CD8-positive, alpha-beta memory T cell (primary cell): Measurements from ENCODE around the gene STK32B. TPM values are rescaled to one million over a fixed set of nuclear protein-coding genes. Genes with fewer than 3 reads are reported as not detected.

Experiments
- CTCF ChIA-PET: fragments of 350-600 bp; sonication (Branson Sonifier 250); formaldehyde crosslinking; loops from one replicate; lab custom pipeline; 2021; ENCODE audit warnings: antibody characterized with exemption; lab: Charles Lee
- POLR2A ChIA-PET: fragments of 350-600 bp; sonication (Branson Sonifier 250); formaldehyde crosslinking; loops from one replicate; lab custom pipeline; 2021; ENCODE audit warnings: antibody characterized with exemption; lab: Charles Lee
- DNase-seq, 5 donors: peaks; one replicate each; pipeline versions ENCODE4 v3.0.0 to v3.0.0-alpha.2; 2020 to 2022; ENCODE audit warnings: mixed read lengths in 1 of 5
- H3K27ac ChIP-seq: one replicate; pipeline ENCODE4 v1.7.0; 2013; ENCODE audit warnings: low read depth, mild to moderate bottlenecking, low read length, moderate library complexity
- H3K27me3 ChIP-seq: 2 replicates; pipeline ENCODE4 v1.7.0; 2013; ENCODE audit warnings: low read length, mild to moderate bottlenecking; ENCODE audit not compliant: insufficient read depth, poor library complexity, severe bottlenecking
- H3K36me3 ChIP-seq: 2 replicates; pipeline ENCODE4 v1.7.0; 2013; ENCODE audit warnings: mild to moderate bottlenecking, low read length, moderate library complexity; ENCODE audit not compliant: insufficient read depth
- H3K4me1 ChIP-seq: 2 replicates; pipeline ENCODE4 v1.7.0; 2013; ENCODE audit warnings: mild to moderate bottlenecking, low read length, moderate library complexity; ENCODE audit not compliant: insufficient read depth
- H3K4me3 ChIP-seq: 2 replicates; pipeline ENCODE4 v1.7.0; 2013; ENCODE audit warnings: mild to moderate bottlenecking, low read length
- H3K9me3 ChIP-seq: 2 replicates; pipeline ENCODE4 v1.7.0; 2013; ENCODE audit warnings: mild to moderate bottlenecking, low read length
- H3K27ac Mint-ChIP-seq, 8 donors: one replicate each; pipeline ENCODE4 v1.8.0; 2020 to 2021; ENCODE audit warnings: mixed read lengths in 8 of 8, mild to moderate bottlenecking in 6 of 8, inconsistent platforms in 3 of 8, moderate library complexity in 3 of 8
- H3K27me3 Mint-ChIP-seq, 2 donors: one replicate each; pipeline ENCODE4 v1.8.0; 2020 to 2021; ENCODE audit warnings: mixed read lengths in 2 of 2, mild to moderate bottlenecking in 1 of 2, moderate library complexity in 1 of 2
- H3K36me3 Mint-ChIP-seq, 3 donors: one replicate each; pipeline ENCODE4 v1.8.0; 2020 to 2021; ENCODE audit warnings: mixed read lengths in 3 of 3, inconsistent platforms in 1 of 3, mild to moderate bottlenecking in 1 of 3
- H3K4me1 Mint-ChIP-seq, 3 donors: one replicate each; pipeline ENCODE4 v1.8.0; 2020 to 2021; ENCODE audit warnings: mixed read lengths in 3 of 3, inconsistent platforms in 1 of 3, mild to moderate bottlenecking in 1 of 3
- H3K4me3 Mint-ChIP-seq, 7 donors: one replicate each; pipeline ENCODE4 v1.8.0; 2020 to 2021; ENCODE audit warnings: mixed read lengths in 7 of 7, mild to moderate bottlenecking in 6 of 7, moderate library complexity in 4 of 7, inconsistent platforms in 2 of 7
- H3K9me3 Mint-ChIP-seq, 5 donors: one replicate each; pipeline ENCODE4 v1.8.0; 2020 to 2022; ENCODE audit warnings: mixed read lengths in 5 of 5, mild to moderate bottlenecking in 3 of 5, moderate library complexity in 2 of 5, inconsistent platforms in 1 of 5
- polyA plus RNA-seq: library from polyadenylated mRNA; unstranded; fragments of 300-500 nt; fragmentation: Illumina TruSeq; gene quantifications from one replicate; pipeline ENCODE4 v1.2.3, GENCODE V29; 2021
- total RNA-seq, 2 experiments: library from RNA; stranded (reverse); gene quantifications; one replicate each; pipeline ENCODE4 v1.2.3, GENCODE V29; 2021

Gene STK32B
- total and polyA plus RNA-seq, 3 experiments from 2014 or later = not detected

- no peak for DNase-seq
- no peaks in the 10 kb centered on the region for H3K27me3 Mint-ChIP-seq
- no peak overlapping the region for H3K4me3 Mint-ChIP-seq
- peaks cover 4 to 10% (median 9%) of the 10 kb centered on the region in 5 donors for H3K9me3 Mint-ChIP-seq
- Histone ChIP-seq H3K27me3 (no peaks in the 10 kb centered on the region), H3K4me3 (no peak overlapping the region), H3K4me1 (no peaks in the 10 kb centered on the region), H3K9me3 (no peaks in the 10 kb centered on the region), H3K36me3 (no peaks in the 10 kb centered on the region), H3K27ac (no peak overlapping the region)
- H3K27ac Mint-ChIP-seq = no peak overlapping the region
- CTCF ChIA-PET = no interaction called here
- POLR2A ChIA-PET = no interaction called here
- H3K36me3 Mint-ChIP-seq = peaks cover 0 to 1% (median 0%) of the 10 kb centered on the region in 3 donors
- no peaks in the 10 kb centered on the region for H3K4me1 Mint-ChIP-seq
These were observed 319.0 kb downstream of the STK32B start for GRCh38 chr4:5370286-5370685.

- Histone ChIP-seq H3K27me3 (no peaks in the 10 kb centered on the region), H3K4me3 (no peak overlapping the region), H3K4me1 (no peaks in the 10 kb centered on the region), H3K36me3 (no peaks in the 10 kb centered on the region), H3K9me3 (no peaks in the 10 kb centered on the region), H3K27ac (no peak overlapping the region)
- ChIA-PET CTCF (no interaction called here), POLR2A (no interaction called here)
- DNase-seq = no peak
- no peak overlapping the region for H3K4me3 Mint-ChIP-seq
- peaks cover 0 to 1% (median 0%) of the 10 kb centered on the region in 3 donors for H3K36me3 Mint-ChIP-seq
- H3K9me3 Mint-ChIP-seq = peaks cover 4 to 13% (median 8%) of the 10 kb centered on the region in 5 donors
- no peaks in the 10 kb centered on the region for H3K4me1 Mint-ChIP-seq
- no peaks in the 10 kb centered on the region for H3K27me3 Mint-ChIP-seq
- H3K27ac Mint-ChIP-seq = no peak overlapping the region
These were observed 320.3 kb downstream of the STK32B start for GRCh38 chr4:5371415-5372190.

GRCh38 chr4:5372198-5372597 is 320.9 kb downstream of the STK32B start:
- H3K27me3 ChIP-seq = no peaks in the 10 kb centered on the region
- Mint-ChIP-seq H3K27ac (no peak overlapping the region), H3K27me3 (no peaks in the 10 kb centered on the region), H3K9me3 (peaks cover 4 to 18% (median 8%) of the 10 kb centered on the region in 5 donors), H3K4me1 (no peaks in the 10 kb centered on the region), H3K36me3 (peaks cover 0 to 1% (median 0%) of the 10 kb centered on the region in 3 donors), H3K4me3 (no peak overlapping the region)
- H3K9me3 ChIP-seq = no peaks in the 10 kb centered on the region
- no peak overlapping the region for H3K27ac ChIP-seq
- no peak for DNase-seq
- no peaks in the 10 kb centered on the region for H3K36me3 ChIP-seq
- no peaks in the 10 kb centered on the region for H3K4me1 ChIP-seq
- ChIA-PET CTCF (no interaction called here), POLR2A (no interaction called here)
- no peak overlapping the region for H3K4me3 ChIP-seq

- Histone ChIP-seq H3K4me1 (no peaks in the 10 kb centered on the region), H3K4me3 (no peak overlapping the region), H3K36me3 (no peaks in the 10 kb centered on the region), H3K9me3 (no peaks in the 10 kb centered on the region), H3K27ac (no peak overlapping the region), H3K27me3 (no peaks in the 10 kb centered on the region)
- no peak for DNase-seq
- ChIA-PET CTCF (no interaction called here), POLR2A (no interaction called here)
- Mint-ChIP-seq H3K27me3 (peaks cover 0 to 1% of the 10 kb centered on the region in 2 donors), H3K27ac (no peak overlapping the region), H3K4me1 (no peaks in the 10 kb centered on the region), H3K4me3 (no peak overlapping the region), H3K36me3 (peaks cover 0 to 1% (median 0%) of the 10 kb centered on the region in 3 donors), H3K9me3 (peaks cover 2 to 18% (median 6%) of the 10 kb centered on the region in 5 donors)
These were observed 322.0 kb downstream of the STK32B start for GRCh38 chr4:5373327-5373726.

- Histone ChIP-seq H3K27ac (no peak overlapping the region), H3K27me3 (no peaks in the 10 kb centered on the region), H3K4me3 (no peak overlapping the region), H3K4me1 (no peaks in the 10 kb centered on the region), H3K9me3 (no peaks in the 10 kb centered on the region), H3K36me3 (no peaks in the 10 kb centered on the region)
- ChIA-PET POLR2A (no interaction called here), CTCF (no interaction called here)
- Mint-ChIP-seq H3K4me1 (no peaks in the 10 kb centered on the region), H3K9me3 (peaks cover 2 to 18% (median 8%) of the 10 kb centered on the region in 5 donors), H3K4me3 (no peak overlapping the region), H3K36me3 (peaks cover 0 to 1% (median 0%) of the 10 kb centered on the region in 3 donors), H3K27ac (no peak overlapping the region), H3K27me3 (peaks cover 0 to 1% of the 10 kb centered on the region in 2 donors)
- DNase-seq = no peak
These were observed 323.3 kb downstream of the STK32B start for GRCh38 chr4:5374592-5374991.

- ChIA-PET POLR2A (no interaction called here), CTCF (no interaction called here)
- Histone ChIP-seq H3K9me3 (no peaks in the 10 kb centered on the region), H3K36me3 (no peaks in the 10 kb centered on the region), H3K4me1 (no peaks in the 10 kb centered on the region), H3K27me3 (no peaks in the 10 kb centered on the region), H3K27ac (no peak overlapping the region), H3K4me3 (no peak overlapping the region)
- no peaks in the 10 kb centered on the region for H3K4me1 Mint-ChIP-seq
- H3K27ac Mint-ChIP-seq = no peak overlapping the region
- peaks cover 2 to 18% (median 8%) of the 10 kb centered on the region in 5 donors for H3K9me3 Mint-ChIP-seq
- no peak overlapping the region for H3K4me3 Mint-ChIP-seq
- no peak for DNase-seq
- peaks cover 0 to 1% of the 10 kb centered on the region in 2 donors for H3K27me3 Mint-ChIP-seq
- peaks cover 0 to 1% (median 0%) of the 10 kb centered on the region in 3 donors for H3K36me3 Mint-ChIP-seq
These were observed 323.7 kb downstream of the STK32B start for GRCh38 chr4:5374994-5375393.

- peaks cover 2 to 18% (median 8%) of the 10 kb centered on the region in 5 donors for H3K9me3 Mint-ChIP-seq
- Histone ChIP-seq H3K27me3 (no peaks in the 10 kb centered on the region), H3K4me3 (no peak overlapping the region), H3K36me3 (no peaks in the 10 kb centered on the region), H3K9me3 (no peaks in the 10 kb centered on the region), H3K4me1 (no peaks in the 10 kb centered on the region), H3K27ac (no peak overlapping the region)
- ChIA-PET POLR2A (no interaction called here), CTCF (no interaction called here)
- DNase-seq = no peak
- no peaks in the 10 kb centered on the region for H3K36me3 Mint-ChIP-seq
- H3K4me3 Mint-ChIP-seq = no peak overlapping the region
- H3K4me1 Mint-ChIP-seq = no peaks in the 10 kb centered on the region
- H3K27ac Mint-ChIP-seq = no peak overlapping the region
- H3K27me3 Mint-ChIP-seq = peaks cover 0 to 3% of the 10 kb centered on the region in 2 donors
These were observed 324.7 kb downstream of the STK32B start for GRCh38 chr4:5376015-5376414.

GRCh38 chr4:5378002-5378401 is 326.7 kb downstream of the STK32B start:
- Mint-ChIP-seq H3K9me3 (peaks cover 2 to 15% (median 8%) of the 10 kb centered on the region in 5 donors), H3K27me3 (peaks cover 0 to 3% of the 10 kb centered on the region in 2 donors), H3K27ac (no peak overlapping the region), H3K36me3 (no peaks in the 10 kb centered on the region), H3K4me1 (no peaks in the 10 kb centered on the region), H3K4me3 (no peak overlapping the region)
- no peak overlapping the region for H3K27ac ChIP-seq
- ChIA-PET POLR2A (no interaction called here), CTCF (no interaction called here)
- no peaks in the 10 kb centered on the region for H3K36me3 ChIP-seq
- no peaks in the 10 kb centered on the region for H3K4me1 ChIP-seq
- no peak for DNase-seq
- H3K9me3 ChIP-seq = no peaks in the 10 kb centered on the region
- H3K27me3 ChIP-seq = no peaks in the 10 kb centered on the region
- no peak overlapping the region for H3K4me3 ChIP-seq
